Hematopoietic multipotent progenitor cell treated with erythropoietin and hydrocortisone succinate and interleukin-3 and kit ligand, for 8 days (in vitro differentiated cells): Measurements from ENCODE around the gene ATRX.
A peak's percentile ranks its signal among the peaks of the same experiment; 100 is the strongest.
"Not testable (repeated sequence)": the region's sequence is repeated elsewhere in the genome, so short reads cannot be mapped to it uniquely, and the experiment has no call there.

Experiments used
- DNase-seq: peaks from one replicate; pipeline ENCODE4 v3.0.0-alpha.2; 2015

ATRX gene

DNA sequence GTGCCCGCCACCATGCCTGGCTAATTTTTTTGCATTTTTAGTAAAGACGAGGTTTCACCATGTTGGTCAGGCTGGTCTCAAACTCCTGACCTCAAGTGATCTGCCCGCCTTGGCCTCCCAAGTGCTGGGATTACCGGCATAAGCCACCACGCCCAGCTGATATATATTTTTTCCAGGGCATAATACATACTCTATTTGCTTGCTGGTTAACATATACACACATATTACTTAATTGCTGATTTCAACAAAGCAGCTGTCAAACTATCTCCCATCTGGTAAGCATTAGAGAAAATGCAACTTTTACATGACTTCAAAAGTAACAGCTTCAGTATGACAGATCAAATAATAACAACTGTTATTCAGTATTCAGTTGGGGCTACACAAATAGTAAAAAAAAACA lies 164.6 kb downstream of the ATRX start:
- DNase-seq = not testable (repeated sequence)

DNA sequence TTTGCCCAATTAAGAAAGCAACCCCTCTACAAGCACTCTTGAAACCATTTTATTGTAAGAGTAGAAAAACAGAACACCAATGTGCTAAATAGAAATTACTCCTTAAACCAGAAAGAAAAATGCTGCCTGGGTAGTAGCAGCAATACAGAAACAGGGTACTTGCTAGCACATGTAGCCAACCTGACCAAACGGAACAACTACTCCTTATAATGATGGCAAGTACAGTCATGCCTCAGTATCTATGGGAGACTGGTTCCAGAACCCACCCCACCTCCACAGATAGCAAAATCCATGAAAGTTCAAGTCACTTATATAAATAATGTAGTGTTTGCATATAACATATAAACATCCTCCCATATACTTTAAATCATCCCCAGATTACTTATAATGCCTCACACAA lies 168.8 kb downstream of the ATRX start:
- no peak for DNase-seq

DNA sequence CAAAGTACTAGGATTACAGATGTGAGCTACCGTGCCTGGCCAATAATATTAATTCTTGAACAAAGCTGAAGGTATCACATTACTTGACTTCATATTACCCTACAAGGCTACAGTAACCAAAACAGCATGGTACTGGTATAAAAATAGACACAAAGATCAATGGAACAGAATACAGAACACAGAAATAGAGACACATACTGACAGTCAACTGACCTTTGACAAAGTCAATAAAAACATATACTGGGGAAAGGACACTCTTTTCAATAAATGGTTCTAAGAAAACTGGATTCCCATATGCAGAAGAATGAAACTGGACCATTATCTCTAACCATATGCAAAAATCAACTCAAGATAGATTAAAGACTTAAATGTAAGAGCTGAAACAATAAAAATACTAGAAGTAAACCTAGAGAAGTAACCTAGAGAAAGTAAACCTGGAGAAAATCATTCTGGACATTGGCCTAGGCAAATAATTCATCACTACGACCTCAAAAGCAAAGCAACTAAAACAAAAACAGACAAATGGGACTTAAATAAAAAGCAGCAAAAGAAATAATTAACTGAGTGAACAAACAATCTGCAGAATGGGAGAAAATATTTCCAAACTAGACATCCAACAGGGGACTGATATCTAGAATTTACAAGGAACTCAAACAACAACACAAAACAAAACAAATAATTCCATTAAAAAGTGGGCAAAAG lies 182.2 kb downstream of the ATRX start:
- no peak for DNase-seq

DNA sequence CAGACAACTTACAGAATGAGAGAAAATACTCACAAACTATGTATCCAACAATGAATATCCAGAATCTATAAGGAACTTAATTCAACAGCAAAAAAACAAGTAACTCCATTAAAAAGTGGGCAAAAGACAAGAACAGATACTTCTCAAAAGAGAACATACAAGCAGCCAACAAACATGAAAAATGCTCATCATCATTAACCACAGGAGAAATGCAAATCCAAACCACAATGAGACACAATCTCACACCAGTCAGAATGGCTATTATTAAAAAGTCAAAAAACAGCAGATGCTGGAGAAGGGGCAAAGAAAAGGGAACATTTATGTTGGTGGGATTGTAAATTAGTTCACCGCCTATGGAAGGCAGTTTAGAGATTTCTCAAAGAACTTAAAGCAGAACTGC lies 188.5 kb downstream of the ATRX start:
- DNase-seq = no peak

DNA sequence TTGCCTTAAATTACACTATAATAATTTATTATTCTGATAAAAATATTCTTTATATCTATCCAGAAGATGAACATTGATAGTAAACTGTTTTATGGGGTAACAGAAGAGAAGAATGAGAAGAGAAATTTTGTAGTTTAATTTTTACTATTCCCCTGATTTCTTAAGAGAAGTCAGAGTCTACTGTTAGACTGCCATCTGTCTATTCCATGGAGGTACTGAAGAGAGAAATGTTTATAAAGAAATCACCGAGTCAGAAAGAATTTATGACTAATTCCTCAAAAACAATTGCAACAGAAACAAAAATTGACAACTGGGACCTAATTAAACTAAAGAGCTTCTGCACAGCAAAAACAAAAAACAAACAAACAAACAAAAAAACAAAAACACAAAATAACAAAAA lies 188.9 kb downstream of the ATRX start:
- DNase-seq = no peak

DNA sequence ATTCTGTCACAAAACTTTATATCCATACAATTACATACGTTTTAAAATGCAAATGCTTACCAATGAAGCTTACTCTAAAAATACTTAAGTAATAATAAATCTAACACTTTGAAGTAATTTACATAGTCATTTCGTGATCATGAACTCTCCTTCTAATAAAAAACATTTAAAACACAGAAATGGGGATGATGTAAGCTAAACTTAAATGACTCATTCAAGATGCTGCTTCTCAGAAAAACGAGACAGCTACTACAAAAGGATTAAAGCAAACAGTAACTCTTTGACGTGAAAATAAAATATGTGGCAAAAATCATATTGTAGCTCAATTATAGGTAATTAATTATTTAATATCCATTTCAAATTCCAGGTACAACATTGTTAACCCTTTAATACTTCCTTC lies 190.2 kb downstream of the ATRX start:
- no peak for DNase-seq

DNA sequence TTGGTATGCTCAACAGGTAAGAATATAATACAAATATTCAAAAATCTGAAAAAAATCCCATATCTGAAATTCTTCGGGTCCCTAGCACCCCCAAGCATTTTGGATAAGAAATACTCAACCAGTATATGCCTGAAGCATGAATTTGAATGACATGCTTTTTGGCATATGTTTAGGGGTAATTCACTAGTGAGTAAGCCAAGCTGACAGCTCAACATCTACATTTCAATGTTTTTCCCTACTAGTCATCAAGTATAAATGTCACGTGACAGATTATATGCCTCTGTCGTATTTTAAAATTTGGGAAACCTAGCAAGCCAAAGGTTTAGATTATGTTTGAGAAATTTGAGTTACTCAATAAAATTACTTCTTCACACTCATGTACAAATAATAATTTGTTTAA lies 213.7 kb downstream of the ATRX start:
- no peak for DNase-seq

DNA sequence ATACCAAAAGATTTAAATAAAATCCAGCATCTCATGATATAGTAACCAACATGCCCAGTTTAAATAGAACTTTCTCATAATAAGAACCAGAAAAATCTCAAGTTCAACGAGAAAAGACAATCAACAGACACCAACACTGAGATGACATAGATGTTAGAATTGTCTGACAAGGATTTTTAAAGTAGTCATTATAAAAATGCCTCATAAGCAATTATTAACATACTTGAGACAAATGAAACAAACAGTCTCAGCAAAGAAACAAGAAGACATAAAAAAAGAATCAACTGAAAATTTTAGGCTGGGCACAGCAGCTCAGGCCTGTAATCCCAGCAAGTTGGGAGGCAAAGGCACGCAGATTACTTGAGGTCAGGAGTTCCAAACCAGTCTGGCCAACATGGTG lies 220.7 kb downstream of the ATRX start:
- DNase-seq = no peak

DNA sequence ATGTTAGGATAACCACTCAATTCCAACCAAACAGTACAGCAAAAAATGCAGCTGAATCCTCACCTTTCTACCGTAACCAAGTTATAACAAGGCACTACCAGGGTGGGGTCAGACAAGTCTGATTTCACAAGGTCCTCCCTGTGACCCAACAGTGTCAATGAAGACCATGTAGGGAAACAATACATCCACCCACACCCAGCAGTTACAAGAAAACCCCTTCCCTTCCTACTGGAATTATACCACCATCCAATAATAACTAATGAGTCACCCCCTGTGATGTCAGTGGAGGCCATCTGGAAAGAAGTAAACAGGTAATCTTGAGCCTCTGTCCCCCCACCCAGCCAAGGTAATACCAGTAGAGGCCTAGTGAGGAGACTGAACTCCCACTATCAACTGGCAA lies 221.2 kb downstream of the ATRX start:
- no peak for DNase-seq

DNA sequence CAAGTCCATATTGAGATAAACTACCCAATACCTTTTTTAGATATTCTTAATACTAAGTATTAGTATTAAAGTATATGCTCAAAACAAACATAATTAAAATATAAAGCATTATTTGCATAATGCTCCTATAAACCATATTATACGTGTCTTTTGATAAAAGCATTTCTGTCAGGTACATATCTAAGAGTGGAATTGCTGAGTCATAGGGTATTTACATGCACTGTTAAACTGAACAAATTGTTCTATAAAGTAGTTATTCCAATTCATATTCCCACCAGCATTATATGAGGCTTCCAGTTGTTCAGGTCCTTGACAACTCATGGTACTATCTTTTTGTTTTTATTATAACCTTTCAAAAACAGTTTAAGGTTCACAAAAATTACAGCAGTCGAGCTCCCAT lies 224.6 kb downstream of the ATRX start:
- DNase-seq = no peak

DNA sequence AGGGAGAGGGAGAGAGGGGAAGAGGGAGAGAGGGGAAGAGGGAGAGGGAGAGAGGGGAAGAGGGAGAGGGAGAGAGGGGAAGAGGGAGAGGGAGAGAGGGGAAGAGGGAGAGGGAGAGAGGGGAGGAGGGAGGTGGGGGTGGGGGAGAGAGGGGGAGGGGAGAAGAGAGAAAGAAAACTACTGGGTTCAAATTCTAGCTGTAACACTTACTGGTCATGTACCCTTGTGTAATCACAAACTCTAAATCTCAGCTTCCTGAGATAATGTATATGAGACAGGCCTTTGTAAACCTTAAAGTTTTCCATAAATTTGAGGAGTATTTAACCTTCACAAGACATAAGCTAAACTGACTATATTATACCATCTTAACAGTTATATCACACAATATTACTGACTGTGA lies 229.7 kb downstream of the ATRX start:
- DNase-seq = no peak

DNA sequence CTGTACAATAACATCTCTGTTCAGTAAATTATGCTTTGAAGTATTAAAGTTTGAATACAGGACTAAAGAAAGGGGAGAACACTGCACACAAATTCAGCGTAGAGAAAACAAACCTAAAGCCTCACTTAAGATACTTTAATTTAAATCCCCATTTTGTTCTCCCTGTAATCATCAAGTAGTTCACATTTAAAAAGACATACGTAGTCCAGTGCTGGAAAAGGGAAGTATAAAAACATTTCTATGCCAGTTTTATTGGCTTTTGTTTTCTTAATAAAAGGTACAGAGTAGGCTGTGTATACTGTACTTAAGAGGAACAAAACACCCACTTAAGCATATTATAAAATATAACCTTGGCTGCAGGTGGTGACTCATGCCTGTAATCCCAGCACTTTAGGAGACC lies 237.3 kb downstream of the ATRX start:
- no peak for DNase-seq

DNA sequence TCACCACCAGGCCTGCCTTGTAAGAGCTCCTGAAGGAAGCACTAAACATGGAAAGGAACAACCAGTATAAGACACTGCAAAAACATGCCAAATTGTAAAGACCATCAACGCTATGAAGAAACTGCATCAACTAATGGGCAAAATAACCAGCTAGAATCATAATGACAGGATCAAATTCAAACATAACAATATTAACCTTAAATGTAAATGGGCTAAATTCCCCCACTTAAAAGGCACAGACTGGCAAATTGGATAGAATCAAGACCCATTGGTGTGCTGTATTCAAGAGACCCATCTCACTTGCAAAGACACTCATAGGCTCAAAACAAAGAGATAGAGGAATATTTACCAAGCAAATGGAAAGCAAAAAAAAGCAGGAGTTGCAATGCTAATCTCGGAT lies 246.2 kb downstream of the ATRX start:
- DNase-seq = not testable (repeated sequence)

DNA sequence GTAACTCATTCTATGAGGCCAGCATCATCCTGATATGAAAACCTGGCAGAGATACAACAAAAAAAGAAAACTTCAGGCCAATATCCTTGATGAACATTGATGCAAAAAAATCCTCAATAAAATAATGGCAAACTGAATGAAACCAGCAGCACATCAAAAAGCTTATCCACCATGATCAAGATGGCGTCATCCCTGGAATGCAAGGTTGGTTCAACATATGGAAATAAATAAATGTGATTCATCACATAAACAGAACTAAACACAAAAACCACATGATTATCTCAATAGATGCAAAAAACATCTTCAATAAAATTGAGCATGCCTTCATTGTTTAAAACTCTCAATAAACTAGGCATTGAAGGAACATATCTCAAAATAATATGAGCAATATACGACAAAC lies 254.8 kb downstream of the ATRX start:
- not testable (repeated sequence) for DNase-seq

DNA sequence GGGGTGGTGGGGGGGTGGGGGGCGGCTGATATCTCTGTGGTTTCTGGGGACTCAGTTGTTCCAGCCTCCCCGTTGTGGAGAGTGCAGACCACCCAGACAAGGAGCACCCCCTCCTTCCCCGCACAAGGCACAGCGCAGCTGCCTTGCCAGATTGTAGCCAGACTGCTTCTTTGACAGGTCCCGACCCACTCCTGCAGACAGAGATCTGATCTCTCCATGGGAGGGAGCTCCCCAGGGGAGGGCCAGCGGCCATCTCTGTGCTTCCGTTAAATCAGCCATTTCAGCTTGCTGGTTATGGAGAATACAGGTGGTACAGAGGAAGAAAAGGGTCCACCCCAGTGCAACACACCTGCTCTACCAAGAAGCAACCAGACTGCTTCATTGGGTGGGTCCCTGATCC lies 258.0 kb downstream of the ATRX start:
- DNase-seq = peak; percentile 9

DNA sequence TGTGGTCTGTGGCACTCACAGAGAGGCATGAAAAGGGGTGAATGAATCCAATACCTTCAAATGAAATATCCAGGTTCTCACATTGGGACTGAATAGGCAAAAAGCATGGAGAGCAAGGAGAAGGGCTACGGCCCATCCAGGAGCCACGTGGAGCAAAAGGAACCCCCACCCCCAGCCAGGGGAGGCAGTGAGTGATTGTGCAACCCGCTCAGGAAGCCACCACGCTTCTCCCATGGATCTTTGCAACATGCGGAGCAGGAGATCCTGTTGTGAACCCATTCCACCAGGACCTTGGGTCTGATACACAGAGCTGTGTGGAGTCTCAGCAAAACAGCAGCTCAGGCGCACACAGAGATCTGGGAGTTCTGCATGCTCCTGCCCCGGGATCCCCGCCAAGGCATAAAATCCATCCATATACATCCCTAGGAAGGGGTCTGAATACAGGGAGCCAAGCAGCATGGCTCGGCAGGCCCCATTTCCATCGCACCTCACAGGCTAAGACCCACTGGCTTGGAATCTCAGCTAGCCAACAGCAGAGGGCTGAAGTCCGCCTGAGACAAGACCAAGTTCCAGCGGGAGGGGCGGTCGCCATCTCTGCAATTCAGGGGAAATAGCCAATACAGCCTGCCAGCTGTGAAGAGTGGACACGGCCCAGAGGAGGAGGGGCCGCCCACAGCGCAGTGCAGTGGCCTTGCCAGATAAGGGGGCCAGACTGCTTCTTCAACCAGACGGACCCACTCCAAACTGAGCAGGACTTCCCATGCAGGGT lies 258.6 kb downstream of the ATRX start:
- peak; percentile 38 for DNase-seq

DNA sequence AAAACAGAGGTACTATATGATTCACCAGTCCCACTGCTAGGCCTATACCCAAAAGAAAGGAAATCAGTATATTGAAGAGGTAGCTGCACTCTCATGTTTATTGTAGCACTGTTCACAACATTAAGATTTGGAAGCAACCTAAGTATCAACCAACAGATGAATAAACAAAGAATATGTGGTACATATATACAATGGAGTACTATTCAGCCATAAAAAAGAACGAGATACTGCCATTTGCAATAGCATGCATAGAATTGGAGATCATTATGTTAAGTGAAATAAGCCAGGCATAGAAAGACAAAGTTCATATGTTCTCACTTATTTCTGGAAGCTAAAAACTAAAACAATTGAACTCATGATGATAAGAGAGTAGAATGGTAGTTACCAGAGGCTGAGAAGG lies 266.3 kb downstream of the ATRX start:
- no peak for DNase-seq

DNA sequence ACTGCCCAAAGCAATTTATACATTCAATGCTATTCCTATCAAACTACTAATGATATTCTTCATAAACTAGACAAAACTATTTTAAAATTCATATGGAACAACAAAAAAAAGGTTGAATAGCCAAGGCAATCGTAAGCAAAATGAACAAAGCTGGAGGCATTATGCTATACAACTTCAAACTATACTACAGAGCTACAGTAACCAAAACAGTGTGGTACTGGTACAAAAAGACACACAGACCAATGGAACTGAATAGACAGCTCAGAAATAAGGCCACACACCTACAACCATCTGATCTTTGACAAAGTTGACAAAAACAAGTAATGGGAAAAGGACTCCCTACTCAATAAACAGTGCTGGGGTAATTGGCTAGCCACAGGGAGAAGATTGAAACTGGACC lies 271.8 kb downstream of the ATRX start:
- no peak for DNase-seq

DNA sequence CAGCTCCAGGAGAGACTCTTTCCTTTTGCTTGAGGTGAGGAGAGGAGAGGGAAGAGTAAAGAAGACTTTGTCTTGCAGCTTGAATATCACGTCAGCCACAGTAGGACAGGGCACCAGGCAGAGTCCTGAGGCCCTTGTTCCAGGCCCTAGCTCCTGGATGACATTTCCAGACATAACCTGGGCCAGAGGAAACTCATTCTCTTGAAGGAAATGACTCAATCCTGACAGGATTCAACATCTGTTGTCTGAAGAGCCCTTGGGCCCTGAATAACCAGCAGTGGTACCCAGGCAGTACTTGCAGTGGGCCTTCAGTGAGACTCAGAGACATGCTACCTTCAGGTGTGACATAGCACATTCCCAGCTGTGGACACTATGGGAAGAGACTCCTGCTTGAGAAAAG lies 276.0 kb downstream of the ATRX start:
- no peak for DNase-seq

DNA sequence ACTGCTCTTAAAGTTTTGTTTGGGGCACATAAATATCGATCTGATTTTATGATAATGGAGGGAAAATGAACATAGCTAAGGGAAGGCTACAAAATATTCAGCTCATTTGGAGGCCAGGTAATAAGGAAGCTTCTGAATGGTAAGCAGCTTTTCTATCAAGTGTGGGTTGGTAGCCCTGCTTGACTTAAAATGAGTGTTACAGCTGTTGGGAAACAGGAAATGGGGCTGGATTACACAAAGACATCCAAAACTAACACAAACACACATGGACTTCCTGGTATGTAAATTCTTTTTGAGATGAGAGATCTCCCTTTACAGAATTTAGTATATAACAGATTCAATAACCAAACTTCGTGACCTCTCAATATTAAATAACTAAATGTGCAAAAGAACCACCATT lies 280.8 kb downstream of the ATRX start:
- DNase-seq = no peak

DNA sequence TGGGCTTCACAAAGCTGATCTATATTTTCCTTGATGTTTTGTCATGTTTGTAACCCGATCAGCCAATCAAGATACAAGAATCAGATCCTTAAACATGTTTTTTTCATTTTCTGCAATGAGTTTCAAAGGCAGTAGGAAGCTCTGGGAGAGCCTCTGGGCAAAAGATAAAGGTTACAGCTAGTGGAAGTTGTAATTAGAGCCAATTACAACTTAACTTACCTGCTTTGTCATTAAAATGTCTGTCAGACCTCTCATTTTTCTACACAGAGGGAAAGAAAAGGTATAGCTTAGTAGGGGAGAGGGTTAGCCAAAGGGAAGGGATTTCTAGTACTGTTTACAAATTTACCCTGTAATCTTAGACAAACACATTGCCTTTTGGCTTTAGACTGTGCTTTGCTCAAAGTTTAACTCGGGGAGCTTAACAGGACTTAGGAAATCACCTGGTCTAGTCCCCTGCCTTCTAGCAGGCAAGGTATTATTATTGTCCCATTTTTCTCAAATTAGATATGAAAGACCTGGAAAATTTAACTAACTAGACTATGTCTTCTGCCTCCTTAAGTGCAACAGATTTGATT lies 283.0 kb downstream of the ATRX start:
- no peak for DNase-seq

DNA sequence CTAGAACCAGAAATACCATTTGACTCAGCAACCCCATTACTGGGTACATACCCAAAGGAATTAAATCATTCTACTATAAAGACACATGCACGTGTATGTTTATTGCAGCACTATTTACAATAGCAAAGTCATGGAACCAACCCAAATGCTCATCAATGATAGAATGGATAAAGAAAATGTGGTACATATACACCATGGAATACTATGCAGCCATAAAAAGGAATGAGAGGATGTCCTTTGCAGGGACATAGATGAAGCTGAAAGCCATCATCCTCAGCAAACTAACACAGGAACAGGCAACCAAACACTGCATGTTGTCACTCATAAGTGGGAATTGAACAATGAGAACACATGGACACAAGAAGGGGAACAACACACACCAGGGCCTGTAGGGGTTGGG lies 285.9 kb downstream of the ATRX start:
- DNase-seq = not testable (repeated sequence)

DNA sequence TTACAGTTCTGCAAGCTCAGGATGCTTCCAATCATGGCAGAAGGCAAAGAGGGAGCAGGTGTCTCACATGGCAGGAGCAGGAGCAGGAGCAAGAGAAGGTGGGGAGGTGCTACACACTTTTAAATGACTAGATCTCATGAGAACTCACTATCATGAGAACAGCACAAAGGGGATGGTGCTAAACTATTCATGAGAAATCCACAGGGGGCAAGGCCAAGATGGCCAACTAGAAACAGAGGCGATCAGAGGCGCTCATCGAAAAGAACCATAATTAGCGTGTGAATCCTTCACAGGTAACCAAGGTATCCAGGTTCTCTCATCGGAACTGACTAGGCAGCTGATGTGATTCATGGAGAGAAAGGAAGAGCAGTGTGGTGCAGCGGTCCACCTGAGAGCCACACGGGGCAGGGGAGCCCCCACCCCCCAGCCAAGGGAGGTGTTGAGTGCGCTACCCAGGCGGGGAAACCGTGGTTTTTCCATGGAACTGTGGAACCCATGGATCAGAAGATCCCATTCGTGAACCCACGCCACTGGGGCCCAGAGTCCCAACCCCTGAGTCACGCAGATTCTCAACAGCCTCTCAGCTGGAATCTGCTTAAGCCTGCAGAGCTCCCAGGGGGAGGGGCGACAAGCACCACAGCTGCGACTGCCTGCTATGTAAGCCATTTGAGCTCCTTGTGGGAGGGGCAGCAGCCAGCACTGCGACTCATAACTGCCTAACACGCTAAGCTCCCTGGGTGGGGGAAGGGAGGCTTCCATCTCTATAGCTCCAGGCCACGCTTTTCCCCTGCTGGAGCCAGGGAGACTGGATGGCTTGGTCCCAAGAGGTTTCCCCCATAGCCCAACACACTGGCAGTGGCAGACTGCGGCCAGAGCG lies 292.1 kb downstream of the ATRX start:
- no peak for DNase-seq
